Measurements from ENCODE around the gene CHST3.
"Not testable (repeated sequence)": the region's sequence is repeated elsewhere in the genome, so short reads cannot be mapped to it uniquely, and the experiment has no call there.

Gene CHST3

DNA sequence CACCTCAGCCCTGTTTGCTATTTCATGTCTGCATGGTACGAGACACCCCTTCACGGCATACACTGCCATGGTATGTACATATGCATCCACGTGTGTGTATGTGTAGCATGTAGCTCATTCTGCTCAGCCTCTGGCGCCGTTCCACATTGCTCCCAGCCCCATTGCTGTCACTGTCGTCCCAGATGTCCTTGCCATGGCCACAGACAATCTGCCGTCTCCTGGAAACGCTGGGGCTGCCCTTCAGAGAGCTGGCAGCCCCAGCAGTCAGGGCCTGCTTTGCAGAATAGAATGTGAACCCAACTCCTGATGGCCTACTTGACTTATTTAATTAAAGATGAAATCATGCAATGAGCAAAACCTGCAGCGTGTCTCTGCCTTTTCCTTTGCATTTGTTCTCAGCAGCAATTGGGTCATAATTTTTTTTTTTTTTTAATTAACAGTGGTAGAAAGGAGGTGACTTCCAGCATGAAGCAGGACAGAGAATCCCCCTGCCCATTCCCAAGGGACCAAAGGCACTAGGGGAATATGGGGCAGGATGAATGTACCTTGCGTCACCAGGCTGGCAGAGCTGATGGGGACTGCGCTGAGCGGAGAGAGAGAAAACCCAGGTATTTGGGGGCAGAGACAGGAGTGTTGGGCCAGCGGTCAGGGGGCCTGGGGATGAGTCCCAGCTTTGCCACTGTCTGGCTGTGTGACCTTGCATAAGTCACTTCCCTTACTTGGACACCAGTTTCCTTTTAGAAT lies 49.2 kb downstream of the CHST3 start:
- DNase-seq, result no peak

DNA sequence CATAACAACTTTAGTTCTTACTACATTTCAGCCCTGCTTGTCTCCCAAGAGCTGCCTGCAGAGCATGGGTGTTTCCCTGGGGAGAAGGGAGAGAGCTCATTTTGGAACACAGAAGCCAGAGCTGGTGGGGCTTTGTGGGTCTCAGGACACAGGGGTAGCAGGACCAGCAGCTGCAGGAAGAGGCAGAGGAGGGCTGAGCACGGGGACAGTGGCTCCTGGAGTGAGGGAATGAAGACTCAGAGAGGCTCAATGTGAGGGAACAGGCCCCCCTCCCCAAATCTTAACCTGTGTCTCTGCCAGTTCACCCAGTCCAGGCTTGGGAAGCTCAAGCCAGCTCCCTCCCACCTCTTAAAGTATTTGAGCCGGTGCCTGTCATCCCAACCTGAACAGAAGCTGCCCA lies 50.0 kb downstream of the CHST3 start:
- DNase-seq, result no peak

DNA sequence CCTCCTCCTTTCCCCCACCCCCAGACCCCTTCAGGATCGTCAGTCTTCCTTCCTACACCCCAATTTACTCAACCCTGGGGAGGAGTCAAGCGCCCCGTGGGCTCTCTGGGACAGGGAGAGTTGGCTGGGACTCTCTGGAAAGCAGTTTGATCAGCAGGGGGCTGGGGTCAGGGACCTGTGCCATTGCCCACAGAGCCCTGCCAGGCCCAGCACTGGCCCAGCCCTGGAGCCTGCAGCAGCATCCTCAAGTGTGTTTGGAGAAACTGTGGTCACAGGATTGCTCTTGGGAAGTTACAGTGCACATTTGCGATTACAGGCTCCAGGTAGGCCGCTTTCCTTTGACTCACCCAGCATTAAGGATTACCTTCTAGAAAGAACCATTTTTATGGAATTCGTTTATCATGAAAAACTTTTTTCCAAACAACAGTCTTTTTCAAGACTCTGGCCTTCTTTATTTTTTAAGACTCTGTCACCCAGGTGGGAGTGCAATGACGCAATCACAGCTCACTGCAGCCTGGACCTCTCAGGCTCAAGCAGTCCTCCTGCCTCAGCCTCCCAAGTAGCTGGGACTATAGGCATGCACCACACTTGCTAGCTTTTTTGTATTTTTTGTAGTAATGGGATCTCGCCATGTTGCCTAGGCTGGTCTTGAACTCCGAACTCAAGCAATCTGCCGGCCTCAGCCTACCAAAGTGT lies 50.7 kb downstream of the CHST3 start:
- DNase-seq, result no peak

DNA sequence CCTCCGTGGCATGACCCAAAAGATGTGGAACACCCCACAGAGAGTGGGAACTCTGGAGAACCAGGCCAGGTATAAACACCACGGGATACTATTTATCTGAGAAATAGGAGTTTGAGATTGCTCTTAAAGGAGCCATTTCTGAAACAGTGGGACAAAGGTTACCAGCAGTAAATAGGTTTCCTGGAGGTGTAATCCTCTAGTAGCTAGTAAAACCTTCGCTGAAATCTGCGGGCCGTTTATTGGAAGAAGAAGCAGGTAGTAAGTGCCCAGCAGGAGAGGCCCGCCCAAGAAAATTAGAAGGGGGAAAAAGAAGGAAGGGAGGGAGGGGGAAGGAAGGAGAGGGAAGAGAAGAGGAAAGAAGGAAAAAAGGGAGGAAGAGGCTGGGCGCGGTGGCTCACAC lies 51.6 kb downstream of the CHST3 start:
- no peak for DNase-seq

DNA sequence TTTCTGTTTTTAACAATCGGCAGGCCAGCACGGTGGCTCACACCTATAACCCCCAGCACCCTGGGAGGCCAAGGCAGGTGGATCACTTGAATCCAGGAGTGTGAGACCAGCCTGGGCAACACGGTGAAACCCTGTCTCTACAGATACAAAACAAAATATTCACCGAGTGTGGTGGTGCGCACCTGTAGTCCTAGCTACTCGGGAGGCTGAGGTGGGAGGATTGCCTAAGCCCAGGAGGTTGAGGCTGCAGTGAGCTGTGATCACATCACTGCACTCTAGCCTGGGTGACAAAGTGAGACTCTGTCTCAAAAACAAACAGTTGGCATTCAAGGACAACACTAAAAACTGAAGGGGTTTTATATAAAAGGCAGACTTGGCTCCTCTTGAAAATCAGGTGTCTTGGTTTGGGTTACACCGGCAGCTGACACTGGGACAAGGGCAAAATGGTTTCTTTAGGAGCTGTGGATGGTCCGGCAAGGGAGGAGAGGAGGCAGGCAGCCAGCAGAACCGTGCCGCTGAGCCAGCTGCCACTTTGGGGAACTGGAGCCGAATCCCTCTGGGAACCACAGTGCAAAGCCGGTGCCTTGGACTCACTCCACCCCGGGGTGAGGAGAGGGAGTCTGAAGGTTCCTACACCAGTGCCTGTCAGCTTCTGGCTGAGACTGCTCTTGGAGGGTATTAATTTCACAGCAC lies 52.6 kb downstream of the CHST3 start:
- no peak for DNase-seq

DNA sequence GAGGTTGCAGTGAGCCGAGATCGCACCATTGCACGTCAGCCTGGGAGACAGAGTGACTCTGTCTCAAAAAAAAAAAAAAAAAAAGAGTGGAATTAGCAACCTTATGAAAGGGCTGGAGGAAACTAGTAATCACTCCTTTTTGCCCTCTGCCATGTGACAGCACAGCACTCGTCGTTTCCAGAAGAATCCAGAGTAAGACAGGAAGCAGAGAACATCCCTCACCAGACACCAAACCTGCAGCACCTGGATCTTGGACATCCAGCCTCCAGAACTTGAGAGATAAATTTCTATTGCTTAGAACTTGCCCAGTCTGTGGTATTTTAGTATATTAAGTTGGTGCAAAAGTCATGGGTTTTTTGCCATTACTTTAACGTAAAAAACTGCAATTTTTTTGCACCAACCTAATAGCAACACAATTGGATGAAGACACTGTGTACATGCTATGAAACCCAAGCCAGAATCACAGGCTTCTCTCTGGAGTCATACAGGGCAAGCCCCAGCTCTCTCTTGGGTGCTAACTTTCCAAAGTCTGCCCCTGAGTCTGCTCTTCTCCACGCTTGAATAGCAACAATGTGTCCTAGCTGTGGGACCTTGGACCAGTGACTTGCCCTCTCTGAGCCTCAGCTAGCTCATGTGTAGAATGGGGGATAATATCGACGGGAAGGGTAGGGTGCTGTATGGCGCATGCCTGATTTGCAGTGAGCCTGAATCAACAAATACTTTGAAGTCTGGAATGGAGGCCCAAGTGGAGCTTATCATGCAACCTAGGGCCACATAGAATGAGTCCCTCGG lies 55.1 kb downstream of the CHST3 start:
- DNase-seq, result no peak

DNA sequence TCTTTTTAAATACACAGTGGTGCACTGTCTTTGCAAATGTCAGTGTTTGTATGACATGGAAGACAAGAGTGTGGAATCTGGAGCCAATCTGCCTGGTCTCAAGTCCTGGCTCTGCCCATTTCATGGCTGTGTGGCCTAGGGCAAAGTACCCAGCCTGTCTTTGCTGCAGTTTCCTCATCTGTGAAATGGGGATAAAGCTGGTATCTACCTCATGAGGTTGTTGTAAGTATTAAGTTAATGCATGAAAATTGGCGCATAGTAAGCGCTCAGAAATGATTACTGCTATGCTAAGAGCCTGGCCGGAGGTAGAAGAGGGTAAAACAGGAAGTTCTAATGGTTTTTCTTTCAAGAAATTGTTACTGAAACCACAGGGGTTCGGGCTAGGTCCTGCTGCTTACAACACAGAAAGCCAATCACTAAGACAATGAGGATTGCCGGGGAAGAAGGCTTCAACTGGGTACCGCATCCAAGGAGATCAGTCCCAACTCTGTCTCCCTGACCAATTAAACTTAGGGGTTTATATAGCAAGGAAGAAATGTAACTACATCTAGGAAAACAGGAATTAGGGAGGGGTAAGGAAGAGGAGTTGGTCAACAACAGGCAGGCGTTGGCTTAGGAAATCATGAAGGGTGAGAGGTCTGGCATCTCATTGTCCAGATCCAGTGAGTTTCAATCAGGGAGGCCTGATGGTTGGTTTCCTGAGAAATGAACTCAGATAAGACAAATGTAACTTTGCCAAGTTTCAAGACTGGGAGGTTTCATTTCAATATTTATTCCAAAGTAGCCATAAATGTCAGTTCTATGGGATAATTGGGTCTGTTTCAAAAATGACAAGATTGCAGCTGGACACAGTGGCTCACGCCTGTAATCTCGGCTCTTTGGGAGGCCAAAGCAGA lies 57.0 kb downstream of the CHST3 start:
- no peak for DNase-seq

DNA sequence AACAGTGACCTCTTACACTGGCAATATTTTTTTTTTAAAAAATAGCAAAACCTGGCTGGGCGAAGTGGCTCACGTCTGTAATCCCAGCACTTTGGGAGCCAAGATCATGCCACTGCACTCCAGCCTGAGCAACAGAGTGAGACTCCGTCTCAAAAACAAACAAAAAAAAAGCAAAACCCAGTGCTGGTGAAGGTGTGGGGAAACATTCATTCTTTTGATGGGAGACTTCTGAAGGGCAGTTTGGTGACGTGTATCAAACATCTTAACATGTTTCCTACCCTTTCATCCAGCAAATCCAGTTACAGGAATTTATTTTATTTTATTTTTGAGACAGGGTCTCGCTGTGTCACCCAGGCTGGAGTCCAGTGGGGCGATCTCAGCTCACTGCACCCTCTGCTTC lies 58.0 kb downstream of the CHST3 start:
- DNase-seq, result no peak

DNA sequence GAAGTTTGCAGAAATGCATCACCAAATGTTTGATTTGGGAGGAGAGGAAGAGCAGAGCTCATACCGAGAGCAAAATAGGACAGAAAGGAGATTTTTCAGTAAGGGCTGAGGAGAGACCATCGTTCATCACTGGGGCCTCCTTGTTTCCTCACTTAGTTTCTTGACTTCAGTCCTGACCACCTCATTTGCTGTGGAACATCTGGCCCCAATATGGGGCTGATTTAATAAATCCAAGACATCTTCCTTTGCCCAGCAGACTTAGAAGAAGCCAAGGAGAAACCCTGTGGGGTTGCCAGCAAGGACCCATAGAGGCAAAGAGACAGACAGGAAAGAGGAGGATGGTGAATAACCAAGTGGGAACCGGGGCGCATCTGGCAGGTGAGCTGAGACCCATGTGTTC lies 60.4 kb downstream of the CHST3 start:
- DNase-seq, result no peak

DNA sequence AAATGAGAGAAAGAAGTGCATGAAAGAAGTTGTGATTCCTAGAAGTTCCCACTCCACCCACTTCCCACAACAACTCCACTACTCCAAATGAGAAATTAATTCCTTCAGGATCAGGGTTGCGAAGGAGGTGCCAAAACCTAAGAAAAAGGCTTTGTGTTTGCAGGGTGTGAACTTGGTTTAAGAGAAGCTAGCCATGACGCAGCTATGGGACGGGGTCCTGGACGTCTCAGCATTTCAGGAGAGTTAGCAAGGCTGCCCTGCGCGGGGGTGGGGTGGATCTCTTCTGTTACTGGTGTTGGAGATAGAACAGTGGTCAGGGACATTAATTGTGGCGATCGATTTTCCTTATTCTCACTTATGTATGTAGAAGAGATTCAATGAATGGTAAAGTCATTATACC lies 61.2 kb downstream of the CHST3 start:
- no peak for DNase-seq

DNA sequence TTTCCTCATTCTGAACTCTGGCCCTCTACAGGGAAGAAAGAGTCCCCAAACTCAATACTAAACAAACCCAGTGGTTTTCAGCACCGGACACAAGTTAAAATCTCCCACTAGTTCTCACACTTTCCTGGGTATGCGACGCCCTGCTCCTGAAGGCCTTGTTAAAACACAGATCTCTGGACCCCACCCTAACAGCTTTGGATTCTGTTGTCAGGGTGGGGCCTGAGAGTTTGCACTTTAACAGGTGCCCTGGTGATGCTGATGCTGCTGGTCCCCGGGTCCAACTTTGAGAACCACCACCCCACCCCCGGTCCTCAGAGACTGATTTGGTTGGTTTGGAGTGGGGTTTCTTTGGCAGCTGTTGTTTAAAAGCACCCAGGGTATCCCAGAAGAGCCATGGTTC lies 61.6 kb downstream of the CHST3 start:
- DNase-seq, result no peak

DNA sequence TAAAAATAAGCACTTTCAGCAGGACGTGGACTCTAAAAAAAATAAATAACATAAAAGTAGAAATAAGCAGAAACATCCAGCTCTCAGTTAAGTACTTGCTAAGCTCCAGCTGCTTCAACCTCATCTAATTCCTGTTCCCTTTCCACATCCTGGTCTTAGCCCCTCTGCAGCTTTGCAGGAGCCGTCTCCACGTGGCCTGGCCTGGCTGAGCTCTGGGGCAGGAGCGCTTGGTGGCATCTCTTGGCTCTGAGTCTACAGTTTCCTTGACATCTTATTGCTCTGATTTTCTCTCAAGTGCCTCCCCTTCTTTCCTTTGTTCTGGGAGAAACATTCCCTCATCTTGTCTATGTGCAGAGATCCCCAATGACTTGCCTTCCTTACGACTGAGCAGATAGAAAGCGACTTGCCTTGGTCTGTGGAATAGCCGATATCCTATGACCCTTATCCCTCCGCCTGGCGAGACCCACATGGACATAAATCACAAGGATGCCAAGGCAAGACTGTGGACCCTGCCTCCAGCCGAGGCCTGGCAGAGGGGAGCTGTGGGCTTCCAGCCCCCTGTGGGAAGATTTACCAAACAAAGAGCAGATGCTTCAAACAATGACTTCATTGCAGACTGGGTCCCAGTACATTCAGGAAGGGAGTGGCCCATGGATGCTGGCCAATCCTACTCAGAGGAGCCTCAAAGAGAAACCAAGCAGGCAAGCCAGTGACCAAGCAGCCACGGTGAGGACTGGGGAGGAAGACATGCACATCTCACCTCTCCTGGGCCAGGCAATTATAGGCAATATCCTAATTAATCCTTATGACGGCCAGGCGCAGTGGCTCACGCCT lies 62.3 kb downstream of the CHST3 start:
- DNase-seq, result no peak

DNA sequence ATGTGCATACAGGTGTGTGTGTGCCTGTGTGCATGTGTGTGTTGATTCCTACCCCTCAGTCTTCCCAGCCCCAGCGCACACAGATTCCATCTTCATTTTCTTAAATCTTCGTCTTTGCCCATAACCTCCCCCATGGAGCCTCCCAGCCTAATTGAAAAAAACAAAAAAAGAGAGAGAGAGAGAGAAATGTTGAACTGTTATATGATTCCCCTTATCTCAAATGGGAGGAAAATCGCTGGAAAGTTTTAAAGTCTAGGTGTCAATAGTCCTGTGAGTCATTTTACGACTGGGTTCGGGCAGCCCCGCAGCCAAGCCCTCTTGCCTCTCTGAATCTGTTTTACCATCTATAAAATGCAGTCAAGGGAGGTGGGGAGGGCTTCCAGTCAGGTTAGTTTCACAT lies 63.3 kb downstream of the CHST3 start:
- DNase-seq, result no peak

DNA sequence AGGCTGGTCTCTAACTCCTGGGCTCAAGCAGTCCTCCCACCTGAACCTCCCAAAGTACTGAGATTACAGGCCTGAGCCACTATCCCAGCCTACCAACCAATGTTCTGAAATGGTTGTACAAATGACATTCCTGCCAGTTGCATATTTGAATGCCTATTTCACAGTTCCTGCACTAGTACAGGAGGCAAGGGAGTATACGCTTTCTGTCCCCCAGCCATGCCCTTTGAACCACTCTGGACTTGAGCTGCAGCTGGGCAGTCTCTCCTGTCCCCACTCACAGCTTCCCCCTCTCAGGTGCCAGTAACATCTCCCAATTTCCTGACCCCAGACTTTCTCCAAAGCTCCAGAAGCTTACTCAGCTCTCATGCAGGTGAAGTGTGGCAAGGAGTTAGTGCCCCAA lies 65.2 kb downstream of the CHST3 start:
- DNase-seq, result no peak

DNA sequence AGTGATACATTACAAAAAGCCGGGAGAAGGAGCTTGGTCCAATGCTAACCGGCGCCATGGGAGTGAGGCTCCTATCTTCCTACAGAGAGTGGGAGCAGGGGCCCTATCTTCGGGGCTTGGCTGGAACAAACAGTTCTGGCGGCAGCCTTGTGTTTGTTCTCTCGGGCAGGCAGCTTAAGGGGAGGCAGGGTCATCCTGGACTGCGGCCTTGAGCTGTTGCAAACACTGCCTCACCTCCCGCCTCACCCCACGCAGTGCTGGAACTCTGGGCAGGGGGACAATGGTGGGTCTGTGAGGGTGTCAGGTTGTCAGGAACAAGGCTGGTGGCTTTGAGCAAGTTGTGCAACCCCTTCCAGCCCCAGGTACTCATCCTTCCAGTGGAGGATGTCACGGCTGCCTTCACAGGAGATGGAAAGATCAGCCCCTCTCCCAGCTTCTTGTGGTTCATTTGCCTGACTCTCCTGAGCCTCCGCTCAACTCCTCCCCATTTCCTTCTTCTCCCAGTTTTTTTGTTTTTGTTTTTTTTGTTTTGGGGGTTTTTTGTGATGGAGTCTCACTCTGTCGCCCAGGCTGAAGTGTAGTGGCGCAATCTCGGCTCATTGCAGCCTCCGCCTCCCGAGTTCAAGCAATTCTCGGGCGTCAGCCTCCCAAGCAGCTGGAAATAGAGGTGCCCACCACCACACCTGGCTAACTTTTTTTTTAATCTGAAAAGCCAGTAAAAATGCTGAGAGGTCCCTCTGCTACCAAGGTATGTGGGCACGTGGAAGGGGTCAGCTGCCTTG lies 66.8 kb downstream of the CHST3 start:
- no peak for DNase-seq

DNA sequence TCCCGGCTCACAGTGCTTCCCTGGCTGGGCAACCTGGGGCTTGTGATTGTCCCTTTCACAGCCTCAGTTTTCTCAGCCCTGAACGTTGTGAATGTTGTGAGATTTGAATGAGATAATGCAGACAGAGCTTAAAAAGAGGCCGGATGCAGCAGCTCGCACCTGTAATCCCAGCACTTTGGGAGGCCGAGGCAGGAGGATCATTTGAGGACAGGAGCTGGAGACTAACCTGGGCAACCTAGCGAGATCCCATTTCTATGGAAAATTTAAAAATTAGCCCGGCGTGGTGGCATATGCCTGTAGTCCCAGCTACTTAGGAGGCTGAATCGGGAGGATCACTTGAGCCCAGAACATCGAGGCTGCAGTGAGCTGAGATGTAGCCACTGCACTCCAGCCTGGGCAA lies 67.5 kb downstream of the CHST3 start:
- no peak for DNase-seq

DNA sequence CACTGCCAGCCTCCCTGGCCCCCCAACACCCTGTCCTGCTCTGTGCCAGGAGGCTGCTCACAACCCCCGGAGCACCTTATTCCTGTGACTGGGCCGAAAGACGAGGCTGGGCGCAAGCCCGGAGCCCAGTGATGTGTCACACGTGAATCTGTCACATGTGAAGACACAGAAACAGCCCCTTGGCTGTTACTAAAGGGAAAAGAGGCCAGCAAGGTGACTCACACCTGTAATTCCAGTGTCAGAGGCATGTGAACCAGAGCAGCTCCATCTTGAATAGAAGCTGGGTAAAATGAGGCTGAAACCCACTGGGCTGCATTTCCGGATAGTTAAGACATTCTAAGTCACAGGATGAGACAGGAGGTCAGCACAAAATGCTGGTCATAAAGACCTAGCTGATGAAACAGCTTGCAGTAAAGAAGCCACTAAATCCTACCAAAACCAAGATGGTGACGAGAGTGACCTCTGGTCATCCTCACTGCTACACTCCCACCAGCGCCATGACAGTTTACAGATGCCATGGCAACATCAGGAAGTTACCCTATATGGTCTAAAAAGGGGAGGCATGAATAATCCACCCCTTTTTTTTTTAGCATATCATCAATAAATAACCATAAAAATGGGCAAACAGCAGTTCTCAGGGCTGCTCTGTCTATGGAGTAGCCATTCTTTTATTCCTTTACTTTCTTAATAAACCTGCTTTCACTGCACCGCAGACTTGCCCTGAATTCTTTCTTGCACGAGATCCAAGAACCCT lies 68.4 kb downstream of the CHST3 start:
- not testable (repeated sequence) for DNase-seq

DNA sequence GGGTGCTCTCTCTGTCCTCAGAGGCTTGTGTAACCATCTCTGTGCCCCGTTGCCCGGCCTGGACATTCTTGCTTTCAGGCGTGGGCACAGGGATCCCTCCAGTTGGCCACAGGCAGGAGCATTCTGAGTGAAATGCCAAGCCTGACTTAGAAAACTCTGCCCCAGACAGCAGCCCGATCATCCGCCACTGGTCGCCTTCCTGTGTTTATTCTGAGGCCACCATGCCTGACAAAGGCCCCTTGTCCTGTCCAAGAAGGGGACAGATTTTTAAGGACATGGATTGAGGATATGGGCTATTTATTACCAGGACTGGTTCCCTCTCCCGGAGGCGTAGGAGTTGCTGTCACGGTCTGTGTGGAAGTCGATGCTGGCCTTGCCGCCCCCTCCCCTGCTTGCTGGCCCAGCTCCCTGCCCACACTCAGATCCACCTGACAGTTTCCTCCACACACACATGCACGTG lies 69.9 kb downstream of the CHST3 start:
- DNase-seq, result no peak

DNA sequence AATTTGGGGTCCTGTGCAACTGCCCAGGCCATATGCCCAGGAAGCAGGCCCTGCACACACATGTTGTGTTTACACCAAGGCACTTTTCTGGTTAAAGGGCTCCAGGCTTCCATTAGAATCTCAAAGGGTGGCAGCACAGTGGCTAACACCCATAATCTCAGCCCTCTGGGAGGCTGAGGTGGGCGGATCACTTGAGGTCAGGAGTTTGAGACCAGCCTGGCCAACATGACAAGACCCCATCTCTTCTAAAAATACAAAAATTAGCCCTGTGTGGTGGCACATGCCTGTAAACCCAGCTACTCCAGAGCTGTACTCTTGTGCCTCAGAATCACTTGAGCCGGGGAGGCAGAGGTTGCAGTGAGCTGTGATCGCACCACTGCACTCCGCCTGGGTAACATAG lies 70.6 kb downstream of the CHST3 start:
- DNase-seq, result no peak
